Stimulated activated CD8-positive, alpha-beta memory T cell treated with anti-CD3 and anti-CD28 coated beads, Interleukin-4, amount 100 ng/mL, for 4 hours (primary cell): ENCODE data around the gene MRPL33.
A peak's percentile ranks its signal among the peaks of the same experiment; 100 is the strongest.
"Not testable (repeated sequence)": the region's sequence is repeated elsewhere in the genome, so short reads cannot be mapped to it uniquely, and the experiment has no call there.

Source experiments
- DNase-seq, 2 donors: peaks; one replicate each; pipeline ENCODE4 v3.0.0-alpha.2; 2020; ENCODE audit warnings: low read depth in 2 of 2, low spot score in 1 of 2

The MRPL33 gene

GRCh38 chr2:27741673-27742072 lies 29.8 kb upstream of the MRPL33 start:
- no peak for DNase-seq

- no peak for DNase-seq
Observed at GRCh38 chr2:27742571-27742970, 28.9 kb upstream of the MRPL33 start.

GRCh38 chr2:27745494-27745893 lies 26.0 kb upstream of the MRPL33 start:
- DNase-seq, result not testable (repeated sequence)

GRCh38 chr2:27746325-27746724 lies 25.2 kb upstream of the MRPL33 start:
- no peak for DNase-seq

- no peak for DNase-seq
Observed at GRCh38 chr2:27747827-27748352, 23.6 kb upstream of the MRPL33 start.

GRCh38 chr2:27748803-27749554 lies 22.5 kb upstream of the MRPL33 start:
- not testable (repeated sequence) for DNase-seq

GRCh38 chr2:27751377-27751776 lies 20.1 kb upstream of the MRPL33 start:
- no peak for DNase-seq

- DNase-seq, result no peak
Observed at GRCh38 chr2:27752551-27753237, 18.8 kb upstream of the MRPL33 start.

- DNase-seq, result peak; percentile 18 to 52
Observed at GRCh38 chr2:27754138-27754588, 17.4 kb upstream of the MRPL33 start.

GRCh38 chr2:27754831-27755230 lies 16.7 kb upstream of the MRPL33 start:
- DNase-seq, result no peak

- DNase-seq, result no peak
Observed at GRCh38 chr2:27756091-27756490, 15.4 kb upstream of the MRPL33 start.

GRCh38 chr2:27756544-27757498 lies 14.7 kb upstream of the MRPL33 start:
- no peak for DNase-seq

GRCh38 chr2:27762951-27763906 lies 8.3 kb upstream of the MRPL33 start:
- no peak for DNase-seq

- DNase-seq, result no peak
Observed at GRCh38 chr2:27763907-27764267, 7.6 kb upstream of the MRPL33 start.

GRCh38 chr2:27764526-27764925 lies 7.0 kb upstream of the MRPL33 start:
- not testable (repeated sequence) for DNase-seq

- peak; percentile 5 to 12 for DNase-seq
Observed at GRCh38 chr2:27765621-27766286, 5.8 kb upstream of the MRPL33 start.

- DNase-seq, result no peak
Observed at GRCh38 chr2:27766287-27766661, 5.2 kb upstream of the MRPL33 start.

GRCh38 chr2:27771202-27771547 lies 344 bp upstream of the MRPL33 start:
- no peak for DNase-seq

GRCh38 chr2:27772804-27773203 lies 1.3 kb downstream of the MRPL33 start:
- no peak for DNase-seq

GRCh38 chr2:27773959-27774358 lies 2.4 kb downstream of the MRPL33 start:
- DNase-seq, result no peak
